IMR-90 (cell line): ENCODE results near the gene CWC27. TPM values are rescaled to one million over a fixed set of nuclear protein-coding genes. Genes with fewer than 3 reads are reported as not detected.

Experiments used
- ATAC-seq: fragments of 200-7000 bp; cut with Tn5 transposase; 2 replicates; pipeline ENCODE4 v1.9.1; 2020; ENCODE audit warnings: low read depth, mild to moderate bottlenecking, moderate library complexity
- BruUV-seq: library from RNA; stranded (reverse); fragments of 400-500 nt; replicated peaks from 2 replicates; lab custom pipeline; 2021; lab: Mats Ljungman, UMichigan
- CTCF ChIA-PET: fragments of 300-600 bp; formaldehyde crosslinking; extraction: SDS; loops from one replicate; lab custom pipeline; 2021; ENCODE audit warnings: antibody characterized with exemption; lab: Yijun Ruan, JAX
- POLR2A ChIA-PET: fragments of 300-600 bp; sonication (Branson Sonifier 250); formaldehyde crosslinking; loops from one replicate; lab custom pipeline; 2022; ENCODE audit warnings: antibody characterized with exemption; ENCODE audit not compliant: unreplicated experiment; lab: Charles Lee
- DNase-seq: peaks from one replicate; pipeline ENCODE4 v3.0.0; 2013
- H2AFZ ChIP-seq: replicated peaks from 2 replicates; pipeline ENCODE3; 2013; ENCODE audit warnings: low read length, mild to moderate bottlenecking; ENCODE audit not compliant: poor library complexity
- H2AK5ac ChIP-seq: 2 replicates; pipeline ENCODE4 v1.6.1; 2013; ENCODE audit warnings: low read depth, low read length, inconsistent platforms
- H2AK9ac ChIP-seq: replicated peaks from 2 replicates; pipeline ENCODE3; 2013; ENCODE audit warnings: mild to moderate bottlenecking, low read depth, low read length, moderate library complexity; ENCODE audit not compliant: poor library complexity
- H2BK120ac ChIP-seq: 2 replicates; pipeline ENCODE4 v1.6.1; 2013; ENCODE audit warnings: low read depth, low read length, inconsistent platforms
- H2BK15ac ChIP-seq: 3 replicates; pipeline ENCODE4 v1.6.1; 2013; ENCODE audit warnings: low read depth, low read length, inconsistent platforms
- H2BK20ac ChIP-seq: 2 replicates; pipeline ENCODE4 v1.6.1; 2013; ENCODE audit warnings: low read depth, mild to moderate bottlenecking, inconsistent platforms, low read length, moderate library complexity
- H2BK5ac ChIP-seq: 2 replicates; pipeline ENCODE4 v1.6.1; 2013; ENCODE audit warnings: mild to moderate bottlenecking, low read depth, low read length, inconsistent platforms; ENCODE audit not compliant: poor library complexity, severe bottlenecking
- H3K14ac ChIP-seq: replicated peaks from 2 replicates; pipeline ENCODE4 v1.6.1; 2013; ENCODE audit warnings: low read depth, low read length, inconsistent platforms
- H3K18ac ChIP-seq: 2 replicates; pipeline ENCODE4 v1.6.1; 2013; ENCODE audit warnings: low read depth, low read length, control low read depth
- H3K23ac ChIP-seq: 2 replicates; pipeline ENCODE4 v1.6.1; 2013; ENCODE audit warnings: low read depth, low read length, inconsistent platforms
- H3K27ac ChIP-seq: 2 replicates; pipeline ENCODE4 v1.5.1; 2013; ENCODE audit warnings: mild to moderate bottlenecking, control low read depth, low read length; ENCODE audit not compliant: insufficient read depth
- H3K27me3 ChIP-seq: 2 replicates; pipeline ENCODE4 v1.6.1; 2013; ENCODE audit warnings: low read length; ENCODE audit not compliant: control insufficient read depth, insufficient read depth
- H3K36me3 ChIP-seq: 2 replicates; pipeline ENCODE4 v1.6.1; 2013; ENCODE audit warnings: low read length, mixed read lengths; ENCODE audit not compliant: control insufficient read depth, insufficient read depth
- H3K4ac ChIP-seq: 2 replicates; pipeline ENCODE4 v1.6.1; 2013; ENCODE audit warnings: low read depth, low read length, inconsistent platforms
- H3K4me1 ChIP-seq: 2 replicates; pipeline ENCODE4 v1.6.1; 2013; ENCODE audit warnings: low read length, mixed read lengths; ENCODE audit not compliant: control insufficient read depth, insufficient read depth
- H3K4me2 ChIP-seq: 2 replicates; pipeline ENCODE4 v1.6.1; 2013; ENCODE audit warnings: low read depth, mild to moderate bottlenecking, control low read depth, low read length, moderate library complexity
- H3K4me3 ChIP-seq: 2 replicates; pipeline ENCODE4 v1.5.1; 2013; ENCODE audit warnings: low read depth, mild to moderate bottlenecking, control low read depth, low read length, moderate library complexity; ENCODE audit not compliant: insufficient read depth
- H3K56ac ChIP-seq: 2 replicates; pipeline ENCODE4 v1.6.1; 2013; ENCODE audit warnings: low read length, inconsistent platforms; ENCODE audit not compliant: insufficient read depth; ENCODE audit errors: extremely low read depth
- H3K79me1 ChIP-seq, 2 experiments: 2 replicates each; pipeline ENCODE4 v1.6.1; 2013; ENCODE audit warnings: low read length in 2 of 2, inconsistent platforms in 1 of 2, low read depth in 1 of 2
- H3K9ac ChIP-seq: 2 replicates; pipeline ENCODE4 v1.6.1; 2013; ENCODE audit warnings: low read depth, low read length, control low read depth
- H3K9me1 ChIP-seq: 2 replicates; pipeline ENCODE4 v1.6.1; 2013; ENCODE audit warnings: low read length, inconsistent platforms; ENCODE audit not compliant: insufficient read depth
- H3K9me3 ChIP-seq: 2 replicates; pipeline ENCODE4 v1.6.1; 2013; ENCODE audit warnings: low read length; ENCODE audit not compliant: control insufficient read depth, insufficient read depth
- H4K20me1 ChIP-seq: 2 replicates; pipeline ENCODE4 v1.6.1; 2013; ENCODE audit warnings: low read length, inconsistent platforms; ENCODE audit not compliant: insufficient read depth
- H4K5ac ChIP-seq: 2 replicates; pipeline ENCODE4 v1.6.1; 2013; ENCODE audit warnings: mild to moderate bottlenecking, low read depth, low read length, control low read depth
- H4K8ac ChIP-seq, 2 experiments: 2 replicates each; pipeline ENCODE4 v1.6.1; 2013; ENCODE audit warnings: low read depth in 2 of 2, low read length in 2 of 2, control low read depth in 1 of 2, inconsistent platforms in 1 of 2
- H4K91ac ChIP-seq: 2 replicates; pipeline ENCODE4 v1.6.1; 2013; ENCODE audit warnings: low read depth, low read length, inconsistent platforms; ENCODE audit not compliant: insufficient read depth
- CEBPB ChIP-seq: IDR thresholded peaks from 2 replicates; pipeline ENCODE4 v1.6.1; 2012; ENCODE audit warnings: low read depth, low read length, improper control_type of control experiment
- CHD1 ChIP-seq: IDR thresholded peaks from 2 replicates; pipeline ENCODE4 v1.6.1; 2012; ENCODE audit warnings: low read depth, low read length, improper control_type of control experiment
- CTCF ChIP-seq: conservative IDR thresholded peaks from 2 replicates; pipeline ENCODE4 v1.5.1; 2012; ENCODE audit warnings: mild to moderate bottlenecking, low read depth, low read length, improper control_type of control experiment
- FOS ChIP-seq: fragments of 150-350 bp; IDR thresholded peaks from 2 replicates; pipeline ENCODE4 v1.6.1; 2016; ENCODE audit warnings: low read depth, low read length
- MAZ ChIP-seq: IDR thresholded peaks from 2 replicates; pipeline ENCODE4 v1.6.1; 2012; ENCODE audit warnings: low read depth, mild to moderate bottlenecking, low read length, improper control_type of control experiment, moderate library complexity, borderline replicate concordance
- NFE2L2 ChIP-seq: fragments of 150-350 bp; IDR thresholded peaks from 2 replicates; pipeline ENCODE4 v1.6.1; 2016; ENCODE audit warnings: low read depth, mild to moderate bottlenecking, low read length
- POLR2A ChIP-seq: IDR thresholded peaks from 2 replicates; pipeline ENCODE4 v1.6.1; 2012; ENCODE audit warnings: mild to moderate bottlenecking, low read depth, low read length
- RAD21 ChIP-seq: IDR thresholded peaks from 2 replicates; pipeline ENCODE4 v1.6.1; 2012; ENCODE audit warnings: low read length, improper control_type of control experiment
- SMC3 ChIP-seq: fragments of 150-350 bp; IDR thresholded peaks from 2 replicates; pipeline ENCODE4 v1.6.1; 2016; ENCODE audit warnings: low read depth, mild to moderate bottlenecking, antibody characterized with exemption, low read length, moderate library complexity
- USF2 ChIP-seq: fragments of 150-350 bp; IDR thresholded peaks from 2 replicates; pipeline ENCODE4 v1.6.1; 2017; ENCODE audit warnings: mild to moderate bottlenecking, antibody characterized with exemption, low read length, low read depth
- dilution Hi-C: fragments of 300-500 bp; cut with HindIII; formaldehyde crosslinking; loops from one replicate; pipeline ENCODE4 v1.14.3; 2018; ENCODE audit warnings: low sequenced_read_pairs; ENCODE audit not compliant: unreplicated experiment
- in situ Hi-C: fragments of 300-500 bp; cut with MboI; formaldehyde crosslinking; loops from 3 replicates; pipeline ENCODE4 v1.14.3; 2019; ENCODE audit warnings: low sequenced_read_pairs, inconsistent platforms, mixed read lengths
- intact Hi-C: fragments of 100-400 bp; cut with micrococcal nuclease; formaldehyde crosslinking; loops from 2 replicates; pipeline ENCODE4 v1.10.0; 2022
- polyA plus RNA-seq, 3 experiments: library from polyadenylated mRNA; depleted of rRNA; stranded (reverse); fragments of >200 nt; gene quantifications; 2 replicates each; pipeline ENCODE4 v1.2.3, GENCODE V29; 2012; ENCODE audit warnings: low replicate concordance in 1 of 3
- total RNA-seq: library from RNA; depleted of rRNA; stranded (reverse); fragments of >200 nt; gene quantifications from 2 replicates; pipeline ENCODE4 v1.2.3, GENCODE V29; 2012

The CWC27 gene
- total and polyA plus RNA-seq, 2 of the 4 experiments (the other 2 are of a cell fraction) = 13.3 to 17.1 TPM

GRCh38 chr5:64822320-64822719 lies 53.6 kb downstream of the CWC27 start:
- Histone ChIP-seq H2AK9ac (no peak overlapping the region), H2AK5ac (no peak overlapping the region), H3K36me3 (no peaks in the 10 kb centered on the region), H2BK5ac (no peak overlapping the region), H3K4me3 (no peak overlapping the region), H4K5ac (no peak overlapping the region), H3K18ac (no peak overlapping the region), H2AFZ (no peak overlapping the region), H4K20me1 (no peaks in the 10 kb centered on the region), H3K4ac (no peak overlapping the region), H3K9me3 (no peaks in the 10 kb centered on the region), H2BK20ac (no peak overlapping the region), H3K9ac (no peak overlapping the region), H4K8ac (no peak overlapping the region), H3K27me3 (no peaks in the 10 kb centered on the region), H3K79me1 (no peaks in the 10 kb centered on the region; a peak in 1 of 4 replicates), H2BK15ac (no peak overlapping the region), H2BK120ac (no peak overlapping the region), H3K4me1 (no peaks in the 10 kb centered on the region), H3K14ac (no peak overlapping the region), H3K27ac (no peak overlapping the region), H3K9me1 (no peaks in the 10 kb centered on the region), H3K23ac (no peak overlapping the region), H3K56ac (no peak overlapping the region), H3K4me2 (no peak overlapping the region), H4K91ac (no peak overlapping the region)
- intact Hi-C loops (no loop called here), in situ Hi-C loops (no loop called here), dilution Hi-C loops (no loop called here)
- TF ChIP-seq CTCF (no peak), RAD21 (no peak), CHD1 (no peak), CEBPB (no peak), USF2 (no peak), SMC3 (no peak), NFE2L2 (no peak), POLR2A (no peak), MAZ (no peak), FOS (no peak)
- ChIA-PET POLR2A (no interaction called here), CTCF (no interaction called here)
- no TSS peak for BruUV-seq
- ATAC-seq (no peak), DNase-seq (no peak)
